PC-9 (cell line): ENCODE results near the gene CAPN5. TPM values are rescaled to one million over a fixed set of nuclear protein-coding genes. Genes with fewer than 3 reads are reported as not detected.

Source experiments
- BruUV-seq: library from RNA; stranded (reverse); fragments of 400-500 nt; replicated peaks from 2 replicates; lab custom pipeline; 2021; lab: Mats Ljungman, UMichigan
- CTCF ChIA-PET: fragments of 300-600 bp; sonication (Branson Sonifier 250); formaldehyde crosslinking; loops from one replicate; lab custom pipeline; 2022; ENCODE audit warnings: antibody characterized with exemption; lab: Charles Lee
- POLR2A ChIA-PET: fragments of 300-600 bp; sonication (Branson Sonifier 250); formaldehyde crosslinking; loops from one replicate; lab custom pipeline; 2022; ENCODE audit warnings: antibody characterized with exemption; ENCODE audit not compliant: unreplicated experiment; lab: Charles Lee
- DNase-seq, 2 experiments: peaks; one replicate each; pipeline versions ENCODE4 v3.0.0 to v3.0.0-alpha.2; 2015 to 2022; ENCODE audit warnings: mixed read lengths in 1 of 2
- H2AFZ ChIP-seq: fragments of 200-600 bp; sonication (generic); 2 replicates; pipeline ENCODE4 v1.8.1; 2017; ENCODE audit warnings: antibody characterized with exemption
- H3F3A ChIP-seq: fragments of 200-600 bp; sonication (generic); 2 replicates; pipeline ENCODE4 v1.8.1; 2017; ENCODE audit warnings: antibody characterized with exemption, mild to moderate bottlenecking, low read depth; ENCODE audit not compliant: insufficient read depth
- H3K27ac ChIP-seq: fragments of 200-600 bp; sonication (generic); 2 replicates; pipeline ENCODE4 v1.6.1; 2016; ENCODE audit warnings: mixed run types
- H3K27me3 ChIP-seq: fragments of 200-600 bp; sonication (generic); 2 replicates; pipeline ENCODE4 v1.6.1; 2016; ENCODE audit warnings: low read depth, mixed run types; ENCODE audit not compliant: insufficient read depth
- H3K36me3 ChIP-seq: fragments of 200-600 bp; sonication (generic); 2 replicates; pipeline ENCODE4 v1.6.1; 2016; ENCODE audit warnings: low read depth, mixed run types
- H3K4me1 ChIP-seq: fragments of 200-600 bp; sonication (generic); replicated peaks from 2 replicates; pipeline ENCODE4 v1.6.1; 2016; ENCODE audit warnings: mixed run types; ENCODE audit not compliant: insufficient read depth
- H3K4me2 ChIP-seq: fragments of 200-600 bp; sonication (generic); 2 replicates; pipeline ENCODE4 v1.6.1; 2017; ENCODE audit warnings: mixed run types
- H3K4me3 ChIP-seq: fragments of 200-600 bp; sonication (generic); 2 replicates; pipeline ENCODE4 v1.6.1; 2016; ENCODE audit warnings: mixed run types
- H3K79me2 ChIP-seq: fragments of 200-600 bp; sonication (generic); 2 replicates; pipeline ENCODE4 v1.6.1; 2017; ENCODE audit warnings: low read depth, mixed run types
- H3K9me2 ChIP-seq: fragments of 200-600 bp; sonication (generic); 2 replicates; pipeline ENCODE4 v1.8.1; 2017; ENCODE audit warnings: mild to moderate bottlenecking; ENCODE audit not compliant: insufficient read depth
- H3K9me3 ChIP-seq: fragments of 200-600 bp; sonication (generic); 2 replicates; pipeline ENCODE4 v1.8.1; 2016; ENCODE audit warnings: low read depth; ENCODE audit not compliant: insufficient read depth
- H4K20me1 ChIP-seq: fragments of 200-600 bp; sonication (generic); 2 replicates; pipeline ENCODE4 v1.8.1; 2017; ENCODE audit not compliant: insufficient read depth
- CTCF ChIP-seq: fragments of 200-600 bp; sonication (generic); conservative IDR thresholded peaks from 2 replicates; pipeline ENCODE4 v1.6.1; 2017; ENCODE audit warnings: mixed run types, antibody characterized with exemption, mild to moderate bottlenecking, moderate library complexity
- EZH2 ChIP-seq: fragments of 200-600 bp; sonication (generic); IDR thresholded peaks from 2 replicates; pipeline ENCODE4 v1.8.0; 2017; ENCODE audit warnings: antibody characterized with exemption, low read depth
- intact Hi-C: fragments of 100-400 bp; cut with micrococcal nuclease; formaldehyde crosslinking; loops from one replicate; pipeline ENCODE4 v1.10.0; 2022; ENCODE audit not compliant: unreplicated experiment
- total RNA-seq: library from RNA; stranded (reverse); gene quantifications from 2 replicates; pipeline ENCODE4 v1.2.3, GENCODE V29; 2021

The CAPN5 gene
- total RNA-seq, 1 experiment from 2014 or later: 9.9 TPM

GRCh38 chr11:77084581-77085191 is 17.9 kb downstream of the CAPN5 start:
- H3K27ac ChIP-seq: no peak overlapping the region
- no peak for TF ChIP-seq EZH2
- TF ChIP-seq CTCF: no peak
- intact Hi-C loops: no loop called here
- H2AFZ ChIP-seq: no peak overlapping the region
- POLR2A ChIA-PET: no interaction called here
- H3K27me3 ChIP-seq: no peaks in the 10 kb centered on the region
- no peaks in the 10 kb centered on the region for H3K79me2 ChIP-seq
- CTCF ChIA-PET: interaction anchor here (0.6 kb wide), 1 partner anchor 38 kb away, joined by 5 read pairs; no protein-coding TSS in a partner anchor
- no peaks in the 10 kb centered on the region for H3K9me2 ChIP-seq
- no peaks in the 10 kb centered on the region for H4K20me1 ChIP-seq
- peaks cover 12% of the 10 kb centered on the region; the same call in 1 of the 2 replicates for H3F3A ChIP-seq
- H3K9me3 ChIP-seq: no peaks in the 10 kb centered on the region
- H3K4me2 ChIP-seq: no peak overlapping the region
- no peak overlapping the region for H3K4me3 ChIP-seq
- no peak for DNase-seq
- BruUV-seq: no TSS peak
- no peaks in the 10 kb centered on the region for H3K36me3 ChIP-seq
- H3K4me1 ChIP-seq: peaks cover 30% of the 10 kb centered on the region

GRCh38 chr11:77085652-77086051 is 18.9 kb downstream of the CAPN5 start:
- Histone ChIP-seq H3K4me2 (no peak overlapping the region), H3K4me1 (peaks cover 39% of the 10 kb centered on the region), H3F3A (peaks cover 12% of the 10 kb centered on the region; the same call in 1 of the 2 replicates), H3K27me3 (no peaks in the 10 kb centered on the region), H3K36me3 (no peaks in the 10 kb centered on the region), H3K27ac (no peak overlapping the region), H2AFZ (no peak overlapping the region), H3K9me3 (no peaks in the 10 kb centered on the region), H3K4me3 (no peak overlapping the region), H3K9me2 (no peaks in the 10 kb centered on the region), H4K20me1 (no peaks in the 10 kb centered on the region), H3K79me2 (no peaks in the 10 kb centered on the region)
- ChIA-PET POLR2A (no interaction called here), CTCF (no interaction called here)
- intact Hi-C loops: no loop called here
- BruUV-seq: no TSS peak
- TF ChIP-seq CTCF: no peak
- DNase-seq: no peak

GRCh38 chr11:77086521-77087472 is 20.0 kb downstream of the CAPN5 start:
- Histone ChIP-seq H3K79me2 (no peaks in the 10 kb centered on the region), H3K36me3 (no peaks in the 10 kb centered on the region), H3K27me3 (no peaks in the 10 kb centered on the region), H3K4me1 (peaks cover 44% of the 10 kb centered on the region), H3K27ac (no peak overlapping the region), H3F3A (peaks cover 12% of the 10 kb centered on the region; the same call in 1 of the 2 replicates), H3K4me3 (no peak overlapping the region), H3K9me3 (no peaks in the 10 kb centered on the region), H2AFZ (no peak overlapping the region), H3K9me2 (no peaks in the 10 kb centered on the region), H4K20me1 (no peaks in the 10 kb centered on the region), H3K4me2 (no peak overlapping the region)
- ChIA-PET POLR2A (interaction anchor here (0.7 kb wide), 1 partner anchor 347 kb away, joined by 3 read pairs; no protein-coding TSS in a partner anchor), CTCF (interaction anchor here (0.7 kb wide), 1 partner anchor 169 kb away, joined by 3 read pairs; no protein-coding TSS in a partner anchor)
- TF ChIP-seq EZH2 (no peak), CTCF (no peak)
- no TSS peak for BruUV-seq
- no peak for DNase-seq
- intact Hi-C loops: no loop called here
